ENCODE results near the gene TIMP2. TPM values are rescaled to one million over a fixed set of nuclear protein-coding genes. Genes with fewer than 3 reads are reported as not detected.

TIMP2 gene
- total and polyA plus RNA-seq, 2 of the 13 experiments (the other 11 are each of a cell fraction or from before 2014, with no cell fraction given), result 3.8 to 8.5 TPM

DNA sequence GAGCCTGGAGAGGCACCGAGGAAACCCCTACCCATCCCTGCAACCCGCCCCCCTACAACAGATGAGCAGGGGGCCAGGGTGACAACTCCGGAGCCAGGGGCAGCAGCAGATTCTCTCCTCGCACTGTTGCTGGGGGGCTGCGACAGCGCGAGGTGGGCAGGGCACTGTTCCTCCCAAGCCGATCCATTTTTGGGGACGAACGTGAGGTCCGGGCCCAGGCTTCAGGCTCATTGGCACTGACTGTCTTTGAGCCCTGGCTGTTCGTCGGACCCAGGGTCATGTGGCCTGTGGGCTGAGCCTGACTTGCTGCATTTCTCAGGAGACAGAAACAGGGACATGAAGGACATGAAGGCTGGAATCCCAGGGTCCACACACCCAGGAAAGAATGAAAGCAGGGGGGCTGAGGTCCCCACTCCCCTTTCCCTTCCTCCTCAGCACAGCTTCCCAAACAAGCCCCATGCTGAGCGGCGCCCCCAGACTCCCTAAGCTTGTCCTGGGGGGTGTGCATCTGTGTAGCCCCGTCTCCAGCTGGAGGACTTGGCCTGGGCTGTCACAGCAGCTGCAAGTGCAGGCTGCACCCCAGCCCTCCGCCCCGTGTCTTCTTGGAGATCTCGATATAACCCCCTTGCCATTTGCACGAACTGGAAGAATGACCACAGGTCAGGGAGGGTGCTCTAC is 40.9 kb downstream of the TIMP2 start (continued):
- no peak for TF ChIP-seq ZNF124 (CRISPR knock-in tag; IDR thresholded peaks at IDR 0.05)
- TF ChIP-seq TAF15 (IDR thresholded peaks at IDR 0.05; ENCODE audit: low read depth, low read length, poor library complexity, severe bottlenecking), result no peak
- TF ChIP-seq PCBP2 (optimal IDR thresholded peaks at IDR 0.05; ENCODE audit: low read depth, low read length, poor library complexity, severe bottlenecking), result no peak
- TF ChIP-seq EZH2 (conservative IDR thresholded peaks at IDR 0.05; ENCODE audit: low read depth, low read length), result no peak
- TF ChIP-seq CBX5 (CRISPR knock-in tag; IDR thresholded peaks at IDR 0.05; ENCODE audit: borderline replicate concordance), result no peak
- peak; percentile 8 for TF ChIP-seq HNRNPLL (IDR thresholded peaks at IDR 0.05; ENCODE audit: low read depth, low read length, poor library complexity, severe bottlenecking)
- no peak for TF ChIP-seq AHR (CRISPR knock-in tag; IDR thresholded peaks at IDR 0.05)
- TF ChIP-seq CREB1 (IDR thresholded peaks at IDR 0.05), result no peak
- TF ChIP-seq CREB1 (CRISPR knock-in tag; IDR thresholded peaks at IDR 0.05), result no peak
- TF ChIP-seq TBX2 (CRISPR knock-in tag; IDR thresholded peaks at IDR 0.05; ENCODE audit: borderline replicate concordance), result peak; percentile 36; the same call in 1 of the 2 replicates
- TF ChIP-seq, protein P1, sequence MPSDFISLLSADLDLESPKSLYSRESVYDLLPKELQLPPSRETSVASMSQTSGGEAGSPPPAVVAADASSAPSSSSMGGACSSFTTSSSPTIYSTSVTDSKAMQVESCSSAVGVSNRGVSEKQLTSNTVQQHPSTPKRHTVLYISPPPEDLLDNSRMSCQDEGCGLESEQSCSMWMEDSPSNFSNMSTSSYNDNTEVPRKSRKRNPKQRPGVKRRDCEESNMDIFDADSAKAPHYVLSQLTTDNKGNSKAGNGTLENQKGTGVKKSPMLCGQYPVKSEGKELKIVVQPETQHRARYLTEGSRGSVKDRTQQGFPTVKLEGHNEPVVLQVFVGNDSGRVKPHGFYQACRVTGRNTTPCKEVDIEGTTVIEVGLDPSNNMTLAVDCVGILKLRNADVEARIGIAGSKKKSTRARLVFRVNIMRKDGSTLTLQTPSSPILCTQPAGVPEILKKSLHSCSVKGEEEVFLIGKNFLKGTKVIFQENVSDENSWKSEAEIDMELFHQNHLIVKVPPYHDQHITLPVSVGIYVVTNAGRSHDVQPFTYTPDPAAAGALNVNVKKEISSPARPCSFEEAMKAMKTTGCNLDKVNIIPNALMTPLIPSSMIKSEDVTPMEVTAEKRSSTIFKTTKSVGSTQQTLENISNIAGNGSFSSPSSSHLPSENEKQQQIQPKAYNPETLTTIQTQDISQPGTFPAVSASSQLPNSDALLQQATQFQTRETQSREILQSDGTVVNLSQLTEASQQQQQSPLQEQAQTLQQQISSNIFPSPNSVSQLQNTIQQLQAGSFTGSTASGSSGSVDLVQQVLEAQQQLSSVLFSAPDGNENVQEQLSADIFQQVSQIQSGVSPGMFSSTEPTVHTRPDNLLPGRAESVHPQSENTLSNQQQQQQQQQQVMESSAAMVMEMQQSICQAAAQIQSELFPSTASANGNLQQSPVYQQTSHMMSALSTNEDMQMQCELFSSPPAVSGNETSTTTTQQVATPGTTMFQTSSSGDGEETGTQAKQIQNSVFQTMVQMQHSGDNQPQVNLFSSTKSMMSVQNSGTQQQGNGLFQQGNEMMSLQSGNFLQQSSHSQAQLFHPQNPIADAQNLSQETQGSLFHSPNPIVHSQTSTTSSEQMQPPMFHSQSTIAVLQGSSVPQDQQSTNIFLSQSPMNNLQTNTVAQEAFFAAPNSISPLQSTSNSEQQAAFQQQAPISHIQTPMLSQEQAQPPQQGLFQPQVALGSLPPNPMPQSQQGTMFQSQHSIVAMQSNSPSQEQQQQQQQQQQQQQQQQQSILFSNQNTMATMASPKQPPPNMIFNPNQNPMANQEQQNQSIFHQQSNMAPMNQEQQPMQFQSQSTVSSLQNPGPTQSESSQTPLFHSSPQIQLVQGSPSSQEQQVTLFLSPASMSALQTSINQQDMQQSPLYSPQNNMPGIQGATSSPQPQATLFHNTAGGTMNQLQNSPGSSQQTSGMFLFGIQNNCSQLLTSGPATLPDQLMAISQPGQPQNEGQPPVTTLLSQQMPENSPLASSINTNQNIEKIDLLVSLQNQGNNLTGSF (CRISPR knock-in tag; IDR thresholded peaks at IDR 0.05), result no peak
- TF ChIP-seq PAF1 (CRISPR knock-in tag; IDR thresholded peaks at IDR 0.05), result no peak
- TF ChIP-seq, protein P2, sequence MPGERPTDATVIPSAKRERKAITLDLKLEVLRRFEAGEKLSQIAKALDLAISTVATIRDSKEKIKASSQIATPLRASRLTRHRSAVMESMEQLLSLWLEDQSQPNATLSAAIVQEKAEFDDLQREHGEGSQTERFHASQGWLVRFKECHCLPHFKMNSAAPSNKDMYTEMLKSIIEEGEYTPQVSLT (CRISPR knock-in tag; IDR thresholded peaks at IDR 0.05; ENCODE audit: borderline replicate concordance, low read depth), result no peak
- TF ChIP-seq RBAK (CRISPR knock-in tag; IDR thresholded peaks at IDR 0.05), result no peak
- TF ChIP-seq NFIC (IDR thresholded peaks at IDR 0.05; ENCODE audit: low read length), result no peak
- TF ChIP-seq, protein P3, sequence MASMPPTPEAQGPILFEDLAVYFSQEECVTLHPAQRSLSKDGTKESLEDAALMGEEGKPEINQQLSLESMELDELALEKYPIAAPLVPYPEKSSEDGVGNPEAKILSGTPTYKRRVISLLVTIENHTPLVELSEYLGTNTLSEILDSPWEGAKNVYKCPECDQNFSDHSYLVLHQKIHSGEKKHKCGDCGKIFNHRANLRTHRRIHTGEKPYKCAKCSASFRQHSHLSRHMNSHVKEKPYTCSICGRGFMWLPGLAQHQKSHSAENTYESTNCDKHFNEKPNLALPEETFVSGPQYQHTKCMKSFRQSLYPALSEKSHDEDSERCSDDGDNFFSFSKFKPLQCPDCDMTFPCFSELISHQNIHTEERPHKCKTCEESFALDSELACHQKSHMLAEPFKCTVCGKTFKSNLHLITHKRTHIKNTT (CRISPR knock-in tag; IDR thresholded peaks at IDR 0.05), result no peak
- TF ChIP-seq ZNF619 (CRISPR knock-in tag; IDR thresholded peaks at IDR 0.05), result no peak
- TF ChIP-seq, protein P4, sequence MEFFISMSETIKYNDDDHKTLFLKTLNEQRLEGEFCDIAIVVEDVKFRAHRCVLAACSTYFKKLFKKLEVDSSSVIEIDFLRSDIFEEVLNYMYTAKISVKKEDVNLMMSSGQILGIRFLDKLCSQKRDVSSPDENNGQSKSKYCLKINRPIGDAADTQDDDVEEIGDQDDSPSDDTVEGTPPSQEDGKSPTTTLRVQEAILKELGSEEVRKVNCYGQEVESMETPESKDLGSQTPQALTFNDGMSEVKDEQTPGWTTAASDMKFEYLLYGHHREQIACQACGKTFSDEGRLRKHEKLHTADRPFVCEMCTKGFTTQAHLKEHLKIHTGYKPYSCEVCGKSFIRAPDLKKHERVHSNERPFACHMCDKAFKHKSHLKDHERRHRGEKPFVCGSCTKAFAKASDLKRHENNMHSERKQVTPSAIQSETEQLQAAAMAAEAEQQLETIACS (CRISPR knock-in tag; IDR thresholded peaks at IDR 0.05), result no peak
- TF ChIP-seq ZNF775 (CRISPR knock-in tag; IDR thresholded peaks at IDR 0.05; ENCODE audit: borderline replicate concordance), result no peak
- no peak for TF ChIP-seq DNMT1 (CRISPR knock-in tag; IDR thresholded peaks at IDR 0.05)
- no peak for TF ChIP-seq ZFAT (CRISPR knock-in tag; conservative IDR thresholded peaks at IDR 0.05)
- no peak for TF ChIP-seq MTA1 (CRISPR knock-in tag; IDR thresholded peaks at IDR 0.05; ENCODE audit: borderline replicate concordance)
- no peak for TF ChIP-seq MAF1 (CRISPR knock-in tag; IDR thresholded peaks at IDR 0.05; ENCODE audit: borderline replicate concordance)
